NB4 (cell line): ENCODE data around the gene PDE6B.
"Not testable (repeated sequence)": the region's sequence is repeated elsewhere in the genome, so short reads cannot be mapped to it uniquely, and the experiment has no call there.

Experiments
- DNase-seq: peaks from one replicate; pipeline ENCODE4 v3.0.0; 2010; ENCODE audit warnings: low read depth
- H3K4me3 ChIP-seq: one replicate; pipeline ENCODE4 v1.5.1; 2011; ENCODE audit warnings: mild to moderate bottlenecking, low read depth, low read length, moderate library complexity
- MYC ChIP-seq: IDR thresholded peaks from 2 replicates; pipeline ENCODE4 v1.6.1; 2011; ENCODE audit warnings: low read depth, low read length
- POLR2A ChIP-seq: IDR thresholded peaks from 2 replicates; pipeline ENCODE4 v1.6.1; 2011; ENCODE audit warnings: mild to moderate bottlenecking; ENCODE audit not compliant: insufficient read length; ENCODE audit errors: extremely low read depth
- TF ChIP-seq, protein P1 (sequence below): IDR thresholded peaks from 2 replicates; pipeline ENCODE4 v1.6.1; 2011; ENCODE audit warnings: low read depth, low read length
- TF ChIP-seq, protein P2 (sequence below): IDR thresholded peaks from one replicate; pipeline ENCODE4 v1.5.1; 2012; ENCODE audit warnings: low read depth, low read length

Gene PDE6B

DNA sequence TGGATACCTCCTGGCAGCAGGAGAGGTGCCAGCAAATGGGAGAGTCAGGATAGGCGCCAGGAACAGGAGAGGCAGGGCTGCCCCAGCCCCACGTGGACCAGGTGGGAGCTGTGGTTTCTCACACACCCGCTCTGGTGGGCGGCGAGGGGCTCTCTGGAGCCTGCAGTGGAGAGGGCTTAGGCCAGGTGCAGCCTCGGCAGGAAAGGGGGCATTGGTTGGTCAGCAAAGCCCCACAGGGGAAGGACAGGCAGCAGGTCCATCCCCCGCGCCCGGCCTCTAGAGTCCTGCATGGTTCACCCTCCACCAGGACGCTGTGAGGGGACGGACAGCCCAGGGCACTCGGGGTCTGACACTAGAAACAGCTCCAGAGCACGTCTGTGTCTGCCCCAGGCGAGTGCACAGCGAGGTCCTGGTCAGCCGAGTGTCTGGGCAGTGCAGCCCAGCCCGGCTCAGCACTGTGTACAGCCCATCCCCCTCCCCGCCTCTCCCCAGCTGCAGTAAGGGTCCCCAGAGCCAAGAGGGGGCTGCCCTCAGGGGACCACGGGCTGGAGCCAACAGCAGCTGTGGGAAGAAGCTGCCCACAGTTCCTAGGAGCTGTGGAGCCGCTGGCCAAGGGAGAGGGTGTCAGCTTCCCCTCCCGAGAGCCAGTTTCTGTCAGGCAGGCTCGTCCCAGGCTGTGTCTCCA, 40.5 kb downstream of the PDE6B start:
- TF ChIP-seq, protein P1, sequence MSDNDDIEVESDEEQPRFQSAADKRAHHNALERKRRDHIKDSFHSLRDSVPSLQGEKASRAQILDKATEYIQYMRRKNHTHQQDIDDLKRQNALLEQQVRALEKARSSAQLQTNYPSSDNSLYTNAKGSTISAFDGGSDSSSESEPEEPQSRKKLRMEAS, result no peak
- TF ChIP-seq, protein P2, sequence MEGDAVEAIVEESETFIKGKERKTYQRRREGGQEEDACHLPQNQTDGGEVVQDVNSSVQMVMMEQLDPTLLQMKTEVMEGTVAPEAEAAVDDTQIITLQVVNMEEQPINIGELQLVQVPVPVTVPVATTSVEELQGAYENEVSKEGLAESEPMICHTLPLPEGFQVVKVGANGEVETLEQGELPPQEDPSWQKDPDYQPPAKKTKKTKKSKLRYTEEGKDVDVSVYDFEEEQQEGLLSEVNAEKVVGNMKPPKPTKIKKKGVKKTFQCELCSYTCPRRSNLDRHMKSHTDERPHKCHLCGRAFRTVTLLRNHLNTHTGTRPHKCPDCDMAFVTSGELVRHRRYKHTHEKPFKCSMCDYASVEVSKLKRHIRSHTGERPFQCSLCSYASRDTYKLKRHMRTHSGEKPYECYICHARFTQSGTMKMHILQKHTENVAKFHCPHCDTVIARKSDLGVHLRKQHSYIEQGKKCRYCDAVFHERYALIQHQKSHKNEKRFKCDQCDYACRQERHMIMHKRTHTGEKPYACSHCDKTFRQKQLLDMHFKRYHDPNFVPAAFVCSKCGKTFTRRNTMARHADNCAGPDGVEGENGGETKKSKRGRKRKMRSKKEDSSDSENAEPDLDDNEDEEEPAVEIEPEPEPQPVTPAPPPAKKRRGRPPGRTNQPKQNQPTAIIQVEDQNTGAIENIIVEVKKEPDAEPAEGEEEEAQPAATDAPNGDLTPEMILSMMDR, result no peak
- TF ChIP-seq POLR2A, result no peak
- DNase-seq, result no peak
- no peak overlapping the region for H3K4me3 ChIP-seq

DNA sequence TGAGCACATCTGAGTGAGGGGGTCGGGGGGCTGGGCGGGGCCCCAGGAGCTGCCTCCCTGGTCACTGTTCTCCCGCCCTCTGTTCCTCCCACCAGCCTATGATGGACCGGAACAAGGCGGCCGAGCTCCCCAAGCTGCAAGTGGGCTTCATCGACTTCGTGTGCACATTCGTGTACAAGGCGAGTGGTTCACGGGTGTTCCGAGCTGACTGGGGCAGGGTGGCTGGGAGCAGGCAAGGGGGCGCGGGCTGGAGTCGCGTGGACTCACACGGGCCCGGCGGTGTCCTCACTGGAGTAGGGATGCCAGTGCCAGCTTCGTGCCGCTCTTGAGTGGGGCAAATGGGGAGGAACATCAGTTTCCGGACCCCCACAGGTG, 41.0 kb downstream of the PDE6B start:
- no peak overlapping the region for H3K4me3 ChIP-seq
- DNase-seq, result no peak
- TF ChIP-seq POLR2A (no peak), MYC (no peak)
- TF ChIP-seq, protein P1, result no peak
- TF ChIP-seq, protein P2, result no peak

DNA sequence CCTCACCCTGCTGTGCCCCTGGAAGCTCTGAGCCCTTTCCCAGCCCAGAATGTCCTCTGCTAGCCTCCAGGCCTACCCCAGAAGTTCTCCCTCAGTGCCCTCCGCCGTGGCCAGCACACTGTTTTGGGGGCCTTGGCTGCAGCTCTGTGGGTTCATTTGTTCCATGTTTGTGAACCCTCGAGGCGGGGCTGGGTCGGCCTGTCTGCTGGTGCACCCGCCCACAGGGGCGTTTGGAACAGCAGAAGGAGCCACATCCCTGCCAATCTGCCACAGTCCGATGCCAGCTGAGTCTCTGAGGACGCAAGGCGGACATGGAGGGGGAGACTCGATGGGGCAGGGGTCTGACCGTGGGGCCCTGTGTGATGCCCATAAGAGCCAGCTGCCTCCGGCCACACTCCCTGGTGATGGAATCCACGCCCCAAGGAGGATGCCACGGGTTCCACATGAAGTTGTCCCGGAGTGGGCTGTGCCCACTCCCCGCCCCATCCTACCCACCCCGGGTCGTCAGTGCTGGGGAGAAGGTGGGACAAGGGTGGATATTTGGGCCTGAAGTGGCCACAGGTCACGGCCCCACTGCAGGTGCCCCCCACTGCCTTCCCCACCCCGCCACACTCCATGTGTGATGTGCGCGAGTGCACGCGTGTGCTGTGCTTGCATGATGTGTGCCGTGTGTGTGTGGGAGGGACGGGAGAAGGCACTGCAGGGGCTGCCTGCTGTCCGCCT, 41.6 kb downstream of the PDE6B start:
- no peak for DNase-seq
- no peak for TF ChIP-seq MYC
- no peak for TF ChIP-seq POLR2A
- TF ChIP-seq, protein P2, result no peak
- TF ChIP-seq, protein P1, result no peak
- no peak overlapping the region for H3K4me3 ChIP-seq

DNA sequence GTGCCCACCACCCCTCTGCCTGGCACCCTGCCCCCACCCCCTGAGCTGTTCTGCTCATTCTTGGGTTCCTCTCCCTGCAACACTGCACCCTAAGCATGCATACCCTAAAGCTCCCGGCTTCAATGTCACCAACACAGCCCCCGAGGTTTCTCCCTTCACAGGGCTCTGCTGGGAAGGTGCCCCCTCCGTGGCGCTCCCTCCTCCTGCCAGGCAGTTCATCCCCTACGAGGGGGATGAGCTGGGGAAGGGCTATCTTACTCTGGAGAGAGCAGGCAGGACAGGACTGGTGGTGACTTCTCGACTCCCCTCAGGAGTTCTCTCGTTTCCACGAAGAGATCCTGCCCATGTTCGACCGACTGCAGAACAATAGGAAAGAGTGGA, 42.2 kb downstream of the PDE6B start:
- H3K4me3 ChIP-seq, result no peak overlapping the region
- no peak for DNase-seq
- TF ChIP-seq, protein P1, result no peak
- TF ChIP-seq, protein P2, result no peak
- no peak for TF ChIP-seq POLR2A
- no peak for TF ChIP-seq MYC

DNA sequence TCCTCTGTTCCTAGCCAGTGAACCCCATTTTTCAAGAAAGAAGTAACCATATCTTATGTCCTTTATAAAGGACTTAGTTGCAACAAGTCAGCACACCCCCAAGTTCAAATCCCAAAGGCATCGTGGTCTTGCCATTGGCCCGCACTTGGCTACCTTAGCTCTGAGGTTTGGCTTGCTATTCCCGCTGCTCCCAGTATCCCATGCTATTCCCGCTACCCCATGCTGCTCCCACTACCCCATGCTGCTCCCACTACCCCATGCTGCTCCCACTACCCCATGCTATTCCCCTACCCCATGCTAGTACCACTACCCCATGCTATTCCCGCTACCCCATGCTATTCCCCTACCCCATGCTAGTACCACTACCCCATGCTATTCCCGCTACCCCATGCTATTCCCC, 42.8 kb downstream of the PDE6B start:
- not testable (repeated sequence) for H3K4me3 ChIP-seq, DNase-seq

DNA sequence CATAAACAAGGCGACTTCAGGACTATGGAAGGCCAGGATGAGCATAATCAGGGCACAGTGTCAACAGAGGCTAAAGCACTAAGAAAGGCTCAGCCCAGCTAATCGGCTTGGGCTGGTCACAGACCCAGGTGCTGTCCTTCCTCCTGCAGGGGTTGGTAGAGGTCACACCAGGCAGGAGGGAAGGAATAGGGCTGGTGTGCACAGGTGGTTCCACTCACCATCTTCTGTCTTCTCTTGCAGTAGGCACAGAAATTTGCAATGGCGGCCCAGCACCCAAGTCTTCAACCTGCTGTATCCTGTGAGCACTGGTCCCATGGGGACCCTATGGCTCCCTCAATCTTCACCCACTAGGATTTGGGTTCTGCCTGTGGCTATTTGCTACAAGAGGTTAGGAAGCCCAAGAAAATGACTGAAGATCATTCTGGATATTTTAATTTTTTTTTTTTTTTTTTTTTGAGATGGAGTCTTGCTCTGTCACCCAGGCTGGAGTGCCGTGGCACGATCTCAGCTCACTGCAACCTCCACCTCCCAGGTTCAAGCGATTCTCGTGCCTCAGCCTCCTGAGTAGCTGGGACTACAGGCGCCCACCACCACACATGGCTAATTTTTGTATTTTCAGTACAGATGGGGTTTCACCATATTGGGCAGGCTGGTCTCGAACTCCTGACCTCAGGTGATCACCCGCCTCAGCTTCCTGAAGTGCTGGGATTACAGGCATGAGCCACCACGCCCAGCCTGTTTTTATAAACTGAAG, 44.6 kb downstream of the PDE6B start:
- DNase-seq, H3K4me3 ChIP-seq: not testable (repeated sequence)
